NCI-H146 (cell line): ENCODE data around the gene AUTS2.
A peak's percentile ranks its signal among the peaks of the same experiment; 100 is the strongest.
"Not testable (repeated sequence)": the region's sequence is repeated elsewhere in the genome, so short reads cannot be mapped to it uniquely, and the experiment has no call there.

Experiments
- DNase-seq: peaks from one replicate; lab custom pipeline; 2025; lab: John Stamatoyannopoulos, UW

The AUTS2 gene

GRCh38 chr7:70630440-70630817 lies 1032.2 kb downstream of the AUTS2 start:
- DNase-seq, result no peak

GRCh38 chr7:70630818-70631457 lies 1032.7 kb downstream of the AUTS2 start:
- DNase-seq, result peak; percentile 45

- peak; percentile 99 for DNase-seq
Observed at GRCh38 chr7:70631718-70632117, 1033.4 kb downstream of the AUTS2 start.

- DNase-seq, result peak; percentile 55
Observed at GRCh38 chr7:70632400-70632799, 1034.1 kb downstream of the AUTS2 start.

DNA sequence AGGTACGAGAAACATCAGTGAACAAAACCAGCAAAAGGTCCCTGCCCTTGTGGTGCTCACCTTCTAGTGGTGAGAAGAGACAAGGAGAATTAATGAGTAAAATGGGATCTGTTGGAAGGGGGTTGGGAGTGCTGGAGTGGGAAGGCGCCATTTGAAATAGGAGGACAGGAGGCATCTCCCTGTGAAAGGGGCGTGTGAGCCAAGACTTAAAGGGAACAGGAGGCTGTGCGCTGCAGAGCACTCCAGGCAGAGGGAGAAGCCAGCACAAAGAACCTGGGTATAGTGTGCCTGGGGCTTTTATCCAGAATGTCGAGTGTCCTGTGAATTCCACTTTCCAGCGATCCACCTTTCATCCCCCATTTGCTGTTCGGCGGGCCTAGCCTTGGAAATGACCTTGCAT lies 1035.8 kb downstream of the AUTS2 start:
- DNase-seq, result no peak

- no peak for DNase-seq
Observed at GRCh38 chr7:70634610-70635068, 1036.4 kb downstream of the AUTS2 start.

DNA sequence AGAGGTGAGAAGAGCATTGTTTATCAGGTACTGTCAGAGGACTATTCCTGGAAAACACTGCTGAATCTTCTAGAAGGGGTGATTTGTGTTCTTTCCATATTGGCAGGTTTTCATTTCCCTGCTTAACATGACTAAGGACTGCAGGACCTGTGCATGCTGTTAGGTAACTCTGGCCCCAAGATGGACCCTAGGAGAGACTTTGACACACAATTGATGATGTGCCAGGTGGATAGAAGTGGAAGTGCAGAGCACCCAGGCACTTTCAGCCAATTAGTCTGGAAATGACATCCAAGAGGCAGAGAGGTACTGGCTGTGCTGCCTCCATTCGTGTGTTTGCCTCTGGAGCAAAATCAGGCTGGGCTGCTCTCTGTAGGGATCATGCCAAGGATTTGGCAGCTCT lies 1037.4 kb downstream of the AUTS2 start:
- DNase-seq, result no peak

DNA sequence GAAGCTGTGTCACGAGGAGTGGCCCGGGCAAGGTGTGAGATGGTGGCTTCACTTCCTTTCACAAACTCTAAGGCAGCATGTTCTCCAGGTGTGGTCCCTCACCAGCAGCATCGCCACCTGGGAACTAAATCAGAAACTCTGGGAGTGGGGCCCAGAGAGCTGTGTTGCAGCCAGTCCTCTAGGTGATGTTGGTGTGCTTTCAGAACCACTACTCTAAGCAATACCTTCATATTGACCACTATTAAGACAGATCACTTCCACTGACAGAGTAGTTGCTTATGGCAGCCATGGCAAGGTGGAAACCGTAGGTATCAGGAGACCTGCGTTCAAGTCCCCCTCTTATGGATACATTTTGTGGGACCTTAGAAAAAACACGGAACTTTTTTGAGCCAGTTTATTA lies 1037.9 kb downstream of the AUTS2 start:
- DNase-seq, result no peak

DNA sequence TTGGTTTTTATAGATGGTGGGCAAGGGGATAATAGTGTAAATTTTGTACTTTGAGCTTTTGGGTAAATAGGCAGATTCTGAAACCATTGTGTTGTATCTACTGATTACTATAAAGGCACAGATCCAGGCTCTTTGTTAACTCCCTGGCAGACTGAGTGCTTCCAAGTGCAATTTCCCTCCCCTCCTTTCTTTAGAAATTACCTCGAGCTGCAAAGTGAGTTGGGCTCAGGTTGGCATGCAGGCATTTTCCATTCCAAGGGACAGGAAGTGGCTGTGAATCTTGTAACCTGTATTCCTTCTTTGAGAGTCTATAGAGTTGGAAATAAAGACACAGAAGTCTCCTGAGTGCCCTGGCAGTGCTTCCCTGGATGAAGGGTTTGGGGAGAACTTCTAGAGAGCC lies 1039.5 kb downstream of the AUTS2 start:
- DNase-seq, result no peak

- no peak for DNase-seq
Observed at GRCh38 chr7:70638158-70639107, 1040.2 kb downstream of the AUTS2 start.

- no peak for DNase-seq
Observed at GRCh38 chr7:70640266-70640833, 1042.1 kb downstream of the AUTS2 start.

DNA sequence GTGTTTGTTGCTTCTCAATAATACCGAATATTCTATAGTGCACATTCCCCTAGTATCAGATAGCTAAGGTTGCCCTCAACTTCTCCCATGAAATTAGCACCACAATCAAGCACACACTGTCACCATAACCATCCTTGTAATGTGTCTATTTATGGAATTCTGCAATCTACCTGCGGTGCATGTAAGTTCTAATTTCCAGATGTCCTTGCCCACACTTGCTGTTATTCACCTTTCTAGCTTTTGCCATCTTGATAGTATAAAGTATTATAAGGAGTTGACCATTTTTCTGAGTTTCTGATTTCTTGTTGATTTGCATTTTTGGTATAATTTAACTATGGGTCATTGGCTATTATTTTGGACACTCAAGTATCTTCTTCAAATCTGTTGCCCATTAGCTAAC lies 1043.6 kb downstream of the AUTS2 start:
- no peak for DNase-seq

DNA sequence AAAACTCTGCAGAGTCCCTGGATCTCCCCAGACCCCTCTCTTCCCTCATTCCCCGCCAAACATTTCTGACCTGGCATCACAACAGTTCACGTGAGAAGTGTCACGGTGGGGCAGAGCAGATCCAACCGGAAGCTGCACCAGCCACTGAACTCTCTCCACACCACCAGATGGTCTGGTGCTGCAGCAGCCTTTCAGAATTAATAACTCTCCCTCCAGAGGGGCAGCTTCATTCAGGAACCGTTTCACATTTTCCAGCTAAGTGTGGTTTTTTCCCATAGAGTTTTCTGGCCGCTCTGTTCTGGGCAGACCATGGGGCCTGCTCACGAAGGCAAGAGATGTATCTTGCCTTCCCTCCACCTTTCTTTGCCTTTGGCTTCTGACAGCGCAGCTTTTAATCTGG lies 1047.0 kb downstream of the AUTS2 start:
- no peak for DNase-seq

DNA sequence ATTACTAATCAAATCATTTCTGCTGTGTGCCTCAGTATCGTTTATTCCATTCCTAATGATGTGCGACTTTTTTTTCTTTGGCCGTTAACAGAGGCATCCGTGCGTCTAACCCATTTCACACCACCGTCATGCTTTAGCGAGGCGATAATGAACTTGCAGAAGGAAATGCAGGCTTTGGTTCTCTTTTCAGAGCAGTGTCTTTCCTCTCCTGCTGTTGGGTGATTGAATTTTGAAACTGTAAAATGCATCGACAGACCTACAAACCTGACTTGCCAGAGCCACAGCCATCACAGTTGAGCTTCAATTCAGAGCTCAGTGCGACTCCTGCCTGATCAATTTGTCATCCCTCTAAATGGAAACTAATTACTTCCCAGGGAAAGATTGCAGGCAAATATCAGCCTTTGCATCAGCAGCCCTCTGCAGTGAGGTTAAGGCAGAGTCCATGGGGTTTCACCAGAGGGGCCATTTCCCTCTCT lies 1047.6 kb downstream of the AUTS2 start:
- no peak for DNase-seq

GRCh38 chr7:70646536-70647248 lies 1048.4 kb downstream of the AUTS2 start:
- no peak for DNase-seq

GRCh38 chr7:70647801-70648498 lies 1049.7 kb downstream of the AUTS2 start:
- DNase-seq, result no peak

DNA sequence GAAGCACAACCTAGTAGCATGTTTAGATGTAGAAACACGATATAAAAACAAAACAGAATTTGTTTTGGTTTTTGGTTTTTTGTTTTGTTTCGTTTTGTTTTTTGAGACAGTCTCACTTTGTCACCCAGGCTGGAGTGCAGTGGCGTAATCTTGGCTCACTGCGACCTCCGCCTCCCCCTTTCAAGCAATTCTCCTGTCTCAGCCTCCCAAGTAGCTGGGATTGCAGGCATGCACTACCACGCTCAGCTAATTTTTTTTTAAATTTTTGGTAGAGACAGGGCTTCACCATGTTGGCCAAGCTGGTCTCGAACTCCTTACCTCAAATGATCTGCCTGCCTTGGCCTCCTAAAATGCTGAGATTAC lies 1050.2 kb downstream of the AUTS2 start:
- DNase-seq, result not testable (repeated sequence)

GRCh38 chr7:70649323-70649722 lies 1051.0 kb downstream of the AUTS2 start:
- DNase-seq, result no peak

DNA sequence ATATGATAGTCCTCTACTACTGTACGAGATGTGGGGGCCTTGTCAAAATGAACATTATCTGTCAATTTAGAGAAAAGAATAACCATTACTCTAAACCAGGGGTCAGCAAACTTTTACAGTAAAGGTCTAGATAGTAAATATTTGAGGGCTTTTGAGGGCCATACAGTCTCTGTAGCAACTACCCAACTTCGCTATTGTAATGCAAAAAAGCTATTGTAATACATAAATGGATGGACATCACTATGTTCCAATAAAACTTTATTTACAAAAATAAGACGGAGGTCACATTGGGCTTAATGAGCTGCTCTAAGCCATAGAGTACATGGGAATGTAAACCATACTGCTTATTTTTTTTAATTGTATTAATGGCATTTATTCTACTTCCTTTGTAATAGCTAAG lies 1055.9 kb downstream of the AUTS2 start:
- DNase-seq, result no peak

GRCh38 chr7:70654979-70655378 lies 1056.7 kb downstream of the AUTS2 start:
- no peak for DNase-seq

DNA sequence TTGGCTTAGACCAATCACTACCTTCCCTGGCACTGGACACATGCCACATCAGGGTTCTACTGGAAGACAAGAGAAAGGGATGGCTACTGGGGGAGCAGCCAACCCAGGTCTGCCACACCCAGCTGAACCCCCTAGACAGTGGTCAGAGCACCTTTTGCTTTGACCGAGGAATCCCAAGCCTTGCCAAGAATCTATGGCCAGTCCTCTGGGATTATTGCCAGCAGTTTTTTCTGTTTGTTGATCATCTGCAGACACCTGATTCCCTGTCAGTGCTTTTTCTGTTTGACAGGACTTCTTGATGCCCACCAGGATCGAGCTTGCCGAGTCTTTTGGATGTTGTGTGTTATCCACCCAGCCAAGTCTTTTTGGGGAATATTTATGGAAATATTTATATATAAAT lies 1057.4 kb downstream of the AUTS2 start:
- DNase-seq, result no peak

GRCh38 chr7:70657571-70657970 lies 1059.3 kb downstream of the AUTS2 start:
- DNase-seq, result no peak
